HepG2 (cell line): ENCODE results near the gene MOK. TPM values are rescaled to one million over a fixed set of nuclear protein-coding genes. Genes with fewer than 3 reads are reported as not detected.
A peak's percentile ranks its signal among the peaks of the same experiment; 100 is the strongest.

Experiments
- CEBPG ChIP-seq: IDR thresholded peaks from 2 replicates; pipeline ENCODE4 v1.6.1; 2016
- EP300 ChIP-seq, 3 experiments: sonication (generic) in 1 of 3; formaldehyde crosslinking in 1 of 3; IDR thresholded peaks; 2 replicates each; pipeline versions ENCODE4 v1.5.1 to v1.6.1; 2011 to 2020; ENCODE audit warnings: low read depth in 2 of 3, low read length in 2 of 3, borderline replicate concordance in 1 of 3, improper control_type of control experiment in 1 of 3, mild to moderate bottlenecking in 1 of 3, missing genetic modification reagents in 1 of 3, moderate library complexity in 1 of 3
- ETV5 ChIP-seq: IDR thresholded peaks from 2 replicates; pipeline ENCODE4 v1.6.1; 2018; ENCODE audit warnings: missing biosample characterization, missing genetic modification reagents, inconsistent platforms, borderline replicate concordance
- MED13 ChIP-seq: sonication (generic); formaldehyde crosslinking; IDR thresholded peaks from 2 replicates; pipeline ENCODE4 v1.5.0; 2020; ENCODE audit warnings: missing genetic modification reagents
- MEIS2 ChIP-seq: sonication (generic); formaldehyde crosslinking; IDR thresholded peaks from 2 replicates; pipeline ENCODE4 v1.9.0; 2021; ENCODE audit warnings: mild to moderate bottlenecking, missing genetic modification reagents
- NR2F1 ChIP-seq, 2 experiments: fragments of 450-650 bp in 1 of 2; formaldehyde crosslinking in 1 of 2; IDR thresholded peaks; 2 replicates each; pipeline versions ENCODE4 v1.5.0 to v1.6.1; 2016 to 2020; ENCODE audit warnings: mild to moderate bottlenecking in 1 of 2, missing compliant biosample characterization in 1 of 2, missing genetic modification reagents in 1 of 2, moderate library complexity in 1 of 2
- POLR2A ChIP-seq, 2 experiments: IDR thresholded peaks; 2 replicates each; pipeline ENCODE4 v1.6.1; 2011; ENCODE audit warnings: low read depth in 2 of 2, low read length in 2 of 2, mild to moderate bottlenecking in 1 of 2, moderate library complexity in 1 of 2; ENCODE audit not compliant: insufficient read depth in 1 of 2
- RARA ChIP-seq: IDR thresholded peaks from 2 replicates; pipeline ENCODE4 v1.6.1; 2016; ENCODE audit warnings: missing genetic modification reagents, missing compliant biosample characterization
- SMAD3 ChIP-seq: sonication (generic); formaldehyde crosslinking; IDR thresholded peaks from 2 replicates; pipeline ENCODE4 v1.4.0; 2020; ENCODE audit warnings: missing genetic modification reagents
- ZNF17 ChIP-seq: sonication (generic); formaldehyde crosslinking; IDR thresholded peaks from 2 replicates; pipeline ENCODE4 v1.5.0; 2020; ENCODE audit warnings: mild to moderate bottlenecking, missing genetic modification reagents
- ZNF263 ChIP-seq: sonication (generic); formaldehyde crosslinking; IDR thresholded peaks from 2 replicates; pipeline ENCODE4 v1.4.0; 2020; ENCODE audit warnings: missing genetic modification reagents
- ZNF367 ChIP-seq: sonication (generic); formaldehyde crosslinking; IDR thresholded peaks from 2 replicates; pipeline ENCODE4 v1.4.0; 2020; ENCODE audit warnings: missing genetic modification reagents, borderline replicate concordance
- ZNF501 ChIP-seq: sonication (generic); formaldehyde crosslinking; IDR thresholded peaks from 2 replicates; pipeline ENCODE4 v1.5.1; 2020; ENCODE audit warnings: mild to moderate bottlenecking, moderate library complexity, missing genetic modification reagents
- ZNF570 ChIP-seq: sonication (generic); formaldehyde crosslinking; IDR thresholded peaks from 2 replicates; pipeline ENCODE4 v1.4.0; 2020; ENCODE audit warnings: mild to moderate bottlenecking, missing genetic modification reagents, borderline replicate concordance
- polyA plus RNA-seq, 8 experiments: library from polyadenylated mRNA; depleted of rRNA in 3 of 8; stranded (reverse) in 7 of 8; unstranded in 1 of 8; fragments of >200 nt; fragmentation: Illumina TruSeq in 4 of 8; extraction: Trizol in 4 of 8; gene quantifications; 2 replicates each; pipeline versions ENCODE4 v1.2.1 to v1.2.3, GENCODE V29; 2011 to 2016; ENCODE audit warnings: low read depth in 4 of 8, missing spikeins in 1 of 8, mixed read lengths in 1 of 8; ENCODE audit not compliant: insufficient read depth in 1 of 8
- total RNA-seq, 5 experiments: library from RNA; depleted of rRNA; stranded (reverse); fragments of >200 nt; fragmentation: Illumina TruSeq; extraction: Trizol; gene quantifications; 2 replicates each; pipeline ENCODE4 v1.2.3, GENCODE V29; 2016; ENCODE audit warnings: low read depth in 1 of 5
- TF ChIP-seq, protein P1 (sequence below): sonication (generic); formaldehyde crosslinking; IDR thresholded peaks from 2 replicates; pipeline ENCODE4 v1.4.0; 2020; ENCODE audit warnings: low read depth, missing genetic modification reagents
- TF ChIP-seq, protein P2 (sequence below), 2 experiments: sonication (generic) in 1 of 2; formaldehyde crosslinking in 1 of 2; IDR thresholded peaks; 2 replicates each; pipeline versions ENCODE4 v1.6.1 to v1.9.0; 2014 to 2022; ENCODE audit warnings: antibody characterized with exemption in 1 of 2, borderline replicate concordance in 1 of 2, inconsistent platforms in 1 of 2, low read depth in 1 of 2, missing genetic modification reagents in 1 of 2
- TF ChIP-seq, protein P3 (sequence below), 2 experiments: fragments of 450-650 bp in 1 of 2; sonication (generic) in 1 of 2; formaldehyde crosslinking; IDR thresholded peaks; 2 replicates each; pipeline versions ENCODE4 v1.5.0 to v1.8.0; 2020 to 2022; ENCODE audit warnings: mild to moderate bottlenecking in 1 of 2, missing genetic modification reagents in 1 of 2

The MOK gene
- total and polyA plus RNA-seq, 2 of the 13 experiments (the other 11 are each of a cell fraction or from before 2014, with no cell fraction given), result 15.3 to 16.9 TPM

DNA sequence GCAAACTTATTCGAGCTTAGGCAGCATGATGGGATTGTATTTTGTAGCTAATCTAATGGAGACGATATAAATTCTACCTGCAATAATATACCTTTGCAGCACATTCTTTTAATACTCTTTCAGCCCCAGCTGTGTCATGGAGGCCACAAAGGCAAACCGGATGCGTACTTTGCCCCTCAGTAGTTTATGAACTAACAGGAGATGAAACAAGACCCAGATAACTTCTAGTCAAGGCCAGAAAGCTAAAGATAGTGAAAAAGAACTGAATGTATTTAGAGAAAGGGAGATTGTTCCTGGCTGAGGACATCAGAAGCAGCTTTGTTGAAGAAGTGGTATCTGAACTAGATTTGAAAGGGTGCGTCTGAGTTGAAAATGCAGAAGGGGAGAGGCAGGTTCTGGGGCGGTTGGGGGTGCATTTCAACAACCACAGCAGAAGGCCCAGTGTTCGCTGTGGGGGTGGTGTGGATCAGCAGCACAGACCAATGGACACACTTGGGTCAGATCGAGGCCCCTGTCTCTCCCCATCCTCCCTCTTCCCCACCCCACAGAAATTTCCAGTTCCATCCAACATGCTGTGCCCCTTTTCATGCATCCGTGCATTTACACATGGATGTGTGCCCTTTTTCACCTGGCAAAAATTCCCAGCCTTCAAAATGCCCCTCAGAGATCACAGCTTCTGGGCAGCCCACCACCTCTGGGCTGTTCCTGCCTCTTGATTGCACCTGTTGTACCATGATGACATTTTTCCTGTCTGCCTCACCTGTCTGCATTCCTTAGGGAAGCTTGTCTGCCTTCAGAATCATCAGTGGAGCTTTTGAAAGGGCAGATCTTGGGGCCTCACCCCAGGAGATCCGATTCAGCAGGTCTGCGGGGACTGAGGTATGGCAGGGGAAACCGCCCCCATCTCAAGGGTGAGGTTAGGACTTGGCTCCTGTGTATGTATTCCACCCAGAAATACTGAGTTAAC lies 16.8 kb upstream of the MOK start (continued):
- TF ChIP-seq, protein P1, sequence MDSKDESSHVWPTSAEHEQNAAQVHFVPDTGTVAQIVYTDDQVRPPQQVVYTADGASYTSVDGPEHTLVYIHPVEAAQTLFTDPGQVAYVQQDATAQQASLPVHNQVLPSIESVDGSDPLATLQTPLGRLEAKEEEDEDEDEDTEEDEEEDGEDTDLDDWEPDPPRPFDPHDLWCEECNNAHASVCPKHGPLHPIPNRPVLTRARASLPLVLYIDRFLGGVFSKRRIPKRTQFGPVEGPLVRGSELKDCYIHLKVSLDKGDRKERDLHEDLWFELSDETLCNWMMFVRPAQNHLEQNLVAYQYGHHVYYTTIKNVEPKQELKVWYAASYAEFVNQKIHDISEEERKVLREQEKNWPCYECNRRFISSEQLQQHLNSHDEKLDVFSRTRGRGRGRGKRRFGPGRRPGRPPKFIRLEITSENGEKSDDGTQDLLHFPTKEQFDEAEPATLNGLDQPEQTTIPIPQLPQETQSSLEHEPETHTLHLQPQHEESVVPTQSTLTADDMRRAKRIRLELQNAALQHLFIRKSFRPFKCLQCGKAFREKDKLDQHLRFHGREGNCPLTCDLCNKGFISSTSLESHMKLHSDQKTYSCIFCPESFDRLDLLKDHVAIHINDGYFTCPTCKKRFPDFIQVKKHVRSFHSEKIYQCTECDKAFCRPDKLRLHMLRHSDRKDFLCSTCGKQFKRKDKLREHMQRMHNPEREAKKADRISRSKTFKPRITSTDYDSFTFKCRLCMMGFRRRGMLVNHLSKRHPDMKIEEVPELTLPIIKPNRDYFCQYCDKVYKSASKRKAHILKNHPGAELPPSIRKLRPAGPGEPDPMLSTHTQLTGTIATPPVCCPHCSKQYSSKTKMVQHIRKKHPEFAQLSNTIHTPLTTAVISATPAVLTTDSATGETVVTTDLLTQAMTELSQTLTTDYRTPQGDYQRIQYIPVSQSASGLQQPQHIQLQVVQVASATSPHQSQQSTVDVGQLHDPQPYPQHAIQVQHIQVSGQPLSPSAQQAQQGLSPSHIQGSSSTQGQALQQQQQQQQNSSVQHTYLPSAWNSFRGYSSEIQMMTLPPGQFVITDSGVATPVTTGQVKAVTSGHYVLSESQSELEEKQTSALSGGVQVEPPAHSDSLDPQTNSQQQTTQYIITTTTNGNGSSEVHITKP, result no peak
- peak; percentile 97 for TF ChIP-seq ETV5
- no peak for TF ChIP-seq MEIS2 (CRISPR knock-in tag)
- TF ChIP-seq, protein P2, sequence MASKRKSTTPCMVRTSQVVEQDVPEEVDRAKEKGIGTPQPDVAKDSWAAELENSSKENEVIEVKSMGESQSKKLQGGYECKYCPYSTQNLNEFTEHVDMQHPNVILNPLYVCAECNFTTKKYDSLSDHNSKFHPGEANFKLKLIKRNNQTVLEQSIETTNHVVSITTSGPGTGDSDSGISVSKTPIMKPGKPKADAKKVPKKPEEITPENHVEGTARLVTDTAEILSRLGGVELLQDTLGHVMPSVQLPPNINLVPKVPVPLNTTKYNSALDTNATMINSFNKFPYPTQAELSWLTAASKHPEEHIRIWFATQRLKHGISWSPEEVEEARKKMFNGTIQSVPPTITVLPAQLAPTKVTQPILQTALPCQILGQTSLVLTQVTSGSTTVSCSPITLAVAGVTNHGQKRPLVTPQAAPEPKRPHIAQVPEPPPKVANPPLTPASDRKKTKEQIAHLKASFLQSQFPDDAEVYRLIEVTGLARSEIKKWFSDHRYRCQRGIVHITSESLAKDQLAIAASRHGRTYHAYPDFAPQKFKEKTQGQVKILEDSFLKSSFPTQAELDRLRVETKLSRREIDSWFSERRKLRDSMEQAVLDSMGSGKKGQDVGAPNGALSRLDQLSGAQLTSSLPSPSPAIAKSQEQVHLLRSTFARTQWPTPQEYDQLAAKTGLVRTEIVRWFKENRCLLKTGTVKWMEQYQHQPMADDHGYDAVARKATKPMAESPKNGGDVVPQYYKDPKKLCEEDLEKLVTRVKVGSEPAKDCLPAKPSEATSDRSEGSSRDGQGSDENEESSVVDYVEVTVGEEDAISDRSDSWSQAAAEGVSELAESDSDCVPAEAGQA (IDR thresholded peaks at IDR 0.05; ENCODE audit: low read depth), result no peak
- TF ChIP-seq, protein P2 (CRISPR knock-in tag; IDR thresholded peaks at IDR 0.05; ENCODE audit: borderline replicate concordance), result no peak
- peak; percentile 51 for TF ChIP-seq CEBPG
- TF ChIP-seq ZNF263, result peak; percentile 35; the same call in 1 of the 2 replicates
- no peak for TF ChIP-seq ZNF501 (CRISPR knock-in tag)
- no peak for TF ChIP-seq ZNF367 (CRISPR knock-in tag)
- TF ChIP-seq ZNF17, result no peak
- TF ChIP-seq SMAD3, result 0 out of 2 replicates have a peak, but pooled peaks have one; percentile 13
- TF ChIP-seq, protein P3, sequence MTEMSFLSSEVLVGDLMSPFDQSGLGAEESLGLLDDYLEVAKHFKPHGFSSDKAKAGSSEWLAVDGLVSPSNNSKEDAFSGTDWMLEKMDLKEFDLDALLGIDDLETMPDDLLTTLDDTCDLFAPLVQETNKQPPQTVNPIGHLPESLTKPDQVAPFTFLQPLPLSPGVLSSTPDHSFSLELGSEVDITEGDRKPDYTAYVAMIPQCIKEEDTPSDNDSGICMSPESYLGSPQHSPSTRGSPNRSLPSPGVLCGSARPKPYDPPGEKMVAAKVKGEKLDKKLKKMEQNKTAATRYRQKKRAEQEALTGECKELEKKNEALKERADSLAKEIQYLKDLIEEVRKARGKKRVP (CRISPR knock-in tag; IDR thresholded peaks at IDR 0.05), result 0 out of 4 replicates have a peak, but pooled peaks of 1 of the 2 experiments have one; percentile 25
- no peak for TF ChIP-seq NR2F1 (CRISPR knock-in tag; IDR thresholded peaks at IDR 0.05)
- peak in 1 of 2 experiments; percentile 59; a peak in 2 of 4 replicates for TF ChIP-seq POLR2A (IDR thresholded peaks at IDR 0.05; ENCODE audit: insufficient read depth in 1 of 2, low read depth in 2 of 2, low read length in 2 of 2)
- TF ChIP-seq ZNF570 (CRISPR knock-in tag), result no peak
- TF ChIP-seq RARA (CRISPR knock-in tag), result peak; percentile 59; the same call in 1 of the 2 replicates
- peak; percentile 54 to 90; a peak in 3 of 4 replicates for TF ChIP-seq EP300 (IDR thresholded peaks at IDR 0.05; ENCODE audit: low read depth in 2 of 2, low read length in 2 of 2)
- peak; percentile 60; the same call in 1 of the 2 replicates for TF ChIP-seq EP300 (CRISPR knock-in tag; IDR thresholded peaks at IDR 0.05; ENCODE audit: borderline replicate concordance)
- 0 out of 2 replicates have a peak, but pooled peaks have one; percentile 40 for TF ChIP-seq MED13 (CRISPR knock-in tag)
